Endodermal cell (in vitro differentiated cells): ENCODE data around the gene TBC1D1. TPM values are rescaled to one million over a fixed set of nuclear protein-coding genes. Genes with fewer than 3 reads are reported as not detected.

Source experiments
- DNase-seq: peaks from one replicate; pipeline ENCODE4 v3.0.0-alpha.2; 2017
- H3K27ac ChIP-seq: 2 replicates; pipeline ENCODE4 v1.5.1; 2013; ENCODE audit warnings: mild to moderate bottlenecking, low read depth, low read length, moderate library complexity
- H3K27me3 ChIP-seq: 2 replicates; pipeline ENCODE4 v1.6.1; 2013; ENCODE audit warnings: mild to moderate bottlenecking, low read length, moderate library complexity; ENCODE audit not compliant: insufficient read depth, control insufficient read depth, poor library complexity, severe bottlenecking
- H3K36me3 ChIP-seq: 2 replicates; pipeline ENCODE4 v1.7.0; 2013; ENCODE audit warnings: mild to moderate bottlenecking, low read length, moderate library complexity; ENCODE audit not compliant: control insufficient read depth, insufficient read depth
- H3K4me1 ChIP-seq: one replicate; pipeline ENCODE4 v1.7.0; 2013; ENCODE audit warnings: low read length; ENCODE audit not compliant: control insufficient read depth, insufficient read depth
- H3K4me3 ChIP-seq: 2 replicates; pipeline ENCODE4 v1.5.1; 2013; ENCODE audit warnings: mild to moderate bottlenecking, low read length, moderate library complexity
- H3K9ac ChIP-seq: 2 replicates; pipeline ENCODE4 v1.6.1; 2013; ENCODE audit warnings: mild to moderate bottlenecking, low read length, moderate library complexity; ENCODE audit not compliant: poor library complexity, severe bottlenecking; ENCODE audit errors: extremely low read depth
- H3K9me3 ChIP-seq: 2 replicates; pipeline ENCODE4 v1.6.1; 2013; ENCODE audit warnings: mild to moderate bottlenecking, low read length, moderate library complexity; ENCODE audit not compliant: control insufficient read depth
- H3K27ac Mint-ChIP-seq: 2 replicates; pipeline ENCODE4 v1.8.0; 2020; ENCODE audit warnings: mixed read lengths
- H3K27me3 Mint-ChIP-seq: 2 replicates; pipeline ENCODE4 v1.8.0; 2021; ENCODE audit warnings: mild to moderate bottlenecking, mixed read lengths; ENCODE audit not compliant: insufficient read depth
- H3K36me3 Mint-ChIP-seq: 2 replicates; pipeline ENCODE4 v1.8.0; 2020; ENCODE audit warnings: low read depth, mixed read lengths
- H3K4me1 Mint-ChIP-seq: 2 replicates; pipeline ENCODE4 v1.8.0; 2020; ENCODE audit warnings: mixed read lengths
- H3K4me3 Mint-ChIP-seq: 2 replicates; pipeline ENCODE4 v1.8.0; 2020; ENCODE audit warnings: mild to moderate bottlenecking, moderate library complexity, mixed read lengths
- H3K9me3 Mint-ChIP-seq: 2 replicates; pipeline ENCODE4 v1.8.0; 2020; ENCODE audit warnings: mild to moderate bottlenecking, mixed read lengths
- CTCF ChIP-seq: fragments of 200-600 bp; sonication (generic); conservative IDR thresholded peaks from 2 replicates; pipeline ENCODE4 v1.5.0; 2021; ENCODE audit warnings: antibody characterized with exemption, mild to moderate bottlenecking
- WGBS, 2 experiments: methylation state at CpG; one replicate each; pipeline versions ENCODE4 v1.1.5 to v1.1.7; 2013; ENCODE audit warnings: missing lambda C conversion rate in 2 of 2, mixed read lengths in 1 of 2; ENCODE audit not compliant: insufficient coverage in 1 of 2, insufficient read length in 1 of 2; 5-methylcytosine and 5-hydroxymethylcytosine counted together
- total RNA-seq, 2 donors: library from RNA; stranded (reverse); fragmentation: NEBNext Ultra II Directional in 1 of 2; extraction: Animal tissue kit (Norgen Biotek cat#: 25700) in 1 of 2; gene quantifications; 2 replicates in 1 of 2; 3 replicates in 1 of 2; pipeline ENCODE4 v1.2.1, GENCODE V29; 2021

Gene TBC1D1
- total RNA-seq, 2 donors from 2014 or later = 110 to 122 TPM

GRCh38 chr4:38095691-38096090 lies 204.8 kb downstream of the TBC1D1 start:
- Histone ChIP-seq H3K27ac (no peak overlapping the region), H3K27me3 (no peaks in the 10 kb centered on the region), H3K4me3 (no peak overlapping the region), H3K9ac (no peak overlapping the region), H3K36me3 (peaks cover 42% of the 10 kb centered on the region), H3K4me1 (no peaks in the 10 kb centered on the region), H3K9me3 (no peaks in the 10 kb centered on the region)
- TF ChIP-seq CTCF = no peak
- WGBS, 2 experiments = 94 to 96% methylated on average over 3 to 8 of the region's 8 CpGs
- Mint-ChIP-seq H3K36me3 (peaks cover 35% of the 10 kb centered on the region), H3K27ac (no peak overlapping the region), H3K27me3 (no peaks in the 10 kb centered on the region), H3K9me3 (no peaks in the 10 kb centered on the region), H3K4me1 (peaks cover 9% of the 10 kb centered on the region), H3K4me3 (no peak overlapping the region)
- no peak for DNase-seq

- Histone ChIP-seq H3K9ac (no peak overlapping the region), H3K27me3 (no peaks in the 10 kb centered on the region), H3K27ac (no peak overlapping the region), H3K9me3 (no peaks in the 10 kb centered on the region), H3K36me3 (peaks cover 40% of the 10 kb centered on the region), H3K4me3 (no peak overlapping the region), H3K4me1 (no peaks in the 10 kb centered on the region)
- no peak for TF ChIP-seq CTCF
- H3K27ac Mint-ChIP-seq = peak overlapping the region; percentile 44
- no peak overlapping the region for H3K4me3 Mint-ChIP-seq
- no peaks in the 10 kb centered on the region for H3K9me3 Mint-ChIP-seq
- WGBS, 2 experiments = 97 to 98% methylated on average over 3 to 4 of the region's 4 CpGs
- no peaks in the 10 kb centered on the region for H3K27me3 Mint-ChIP-seq
- peaks cover 8% of the 10 kb centered on the region for H3K4me1 Mint-ChIP-seq
- peaks cover 36% of the 10 kb centered on the region for H3K36me3 Mint-ChIP-seq
- no peak for DNase-seq
These were observed 206.9 kb downstream of the TBC1D1 start for GRCh38 chr4:38097818-38098217.

- Histone ChIP-seq H3K9ac (no peak overlapping the region), H3K4me1 (no peaks in the 10 kb centered on the region), H3K9me3 (no peaks in the 10 kb centered on the region), H3K27ac (no peak overlapping the region), H3K4me3 (no peak overlapping the region), H3K27me3 (no peaks in the 10 kb centered on the region), H3K36me3 (peaks cover 41% of the 10 kb centered on the region)
- no peak overlapping the region for H3K27ac Mint-ChIP-seq
- H3K4me1 Mint-ChIP-seq = peaks cover 6% of the 10 kb centered on the region
- TF ChIP-seq CTCF = no peak
- H3K36me3 Mint-ChIP-seq = peaks cover 38% of the 10 kb centered on the region
- H3K9me3 Mint-ChIP-seq = no peaks in the 10 kb centered on the region
- no peak for DNase-seq
- no peaks in the 10 kb centered on the region for H3K27me3 Mint-ChIP-seq
- 94 to 100% methylated on average over 2 to 4 of the region's 4 CpGs for WGBS, 2 experiments
- no peak overlapping the region for H3K4me3 Mint-ChIP-seq
These were observed 208.2 kb downstream of the TBC1D1 start for GRCh38 chr4:38099020-38099600.
